CD4-positive, alpha-beta memory T cell (primary cell): ENCODE results near the gene RANBP2. TPM values are rescaled to one million over a fixed set of nuclear protein-coding genes. Genes with fewer than 3 reads are reported as not detected.
"Not testable (repeated sequence)": the region's sequence is repeated elsewhere in the genome, so short reads cannot be mapped to it uniquely, and the experiment has no call there.

Source experiments
- CTCF ChIA-PET: fragments of 350-600 bp; sonication (Branson Sonifier 250); formaldehyde crosslinking; loops from one replicate; lab custom pipeline; 2021; ENCODE audit warnings: inconsistent platforms; ENCODE audit not compliant: partially characterized antibody; lab: Charles Lee
- POLR2A ChIA-PET: fragments of 350-600 bp; sonication (Branson Sonifier 250); formaldehyde crosslinking; loops from one replicate; lab custom pipeline; 2021; ENCODE audit not compliant: partially characterized antibody; lab: Charles Lee
- DNase-seq, 5 donors: peaks; one replicate each; pipeline versions ENCODE4 v3.0.0 to v3.0.0-alpha.2; 2020 to 2022; ENCODE audit warnings: mixed read lengths in 1 of 5
- H3K27ac ChIP-seq: one replicate; pipeline ENCODE4 v1.7.0; 2013; ENCODE audit warnings: low read depth, low read length
- H3K27me3 ChIP-seq: 2 replicates; pipeline ENCODE4 v1.7.0; 2013; ENCODE audit warnings: mild to moderate bottlenecking, low read length, moderate library complexity; ENCODE audit not compliant: insufficient read depth
- H3K36me3 ChIP-seq: 2 replicates; pipeline ENCODE4 v1.7.0; 2013; ENCODE audit warnings: mild to moderate bottlenecking, low read length, moderate library complexity; ENCODE audit not compliant: insufficient read depth
- H3K4me1 ChIP-seq: 2 replicates; pipeline ENCODE4 v1.7.0; 2013; ENCODE audit warnings: mild to moderate bottlenecking, low read length, moderate library complexity; ENCODE audit not compliant: insufficient read depth
- H3K4me3 ChIP-seq, 2 donors: one replicate each; pipeline ENCODE4 v1.7.0; 2013; ENCODE audit warnings: low read length in 2 of 2, mild to moderate bottlenecking in 1 of 2
- H3K9me3 ChIP-seq, 2 donors: one replicate each; pipeline ENCODE4 v1.7.0; 2013; ENCODE audit warnings: low read length in 2 of 2, control low read depth in 1 of 2; ENCODE audit not compliant: control insufficient read depth in 1 of 2
- H3K27ac Mint-ChIP-seq, 7 donors: one replicate each; pipeline ENCODE4 v1.8.0; 2020 to 2021; ENCODE audit warnings: mixed read lengths in 7 of 7, mild to moderate bottlenecking in 6 of 7, inconsistent platforms in 3 of 7, moderate library complexity in 3 of 7
- H3K27me3 Mint-ChIP-seq, 2 donors: one replicate each; pipeline ENCODE4 v1.8.0; 2020 to 2021; ENCODE audit warnings: mixed read lengths in 2 of 2
- H3K36me3 Mint-ChIP-seq, 2 donors: one replicate each; pipeline ENCODE4 v1.8.0; 2020 to 2021; ENCODE audit warnings: mixed read lengths in 2 of 2, inconsistent platforms in 1 of 2, mild to moderate bottlenecking in 1 of 2
- H3K4me1 Mint-ChIP-seq, 4 donors: one replicate each; pipeline ENCODE4 v1.8.0; 2020 to 2021; ENCODE audit warnings: mixed read lengths in 4 of 4, mild to moderate bottlenecking in 1 of 4
- H3K4me3 Mint-ChIP-seq, 8 donors: one replicate each; pipeline ENCODE4 v1.8.0; 2020 to 2021; ENCODE audit warnings: mixed read lengths in 8 of 8, mild to moderate bottlenecking in 7 of 8, moderate library complexity in 6 of 8, inconsistent platforms in 3 of 8
- H3K9me3 Mint-ChIP-seq, 8 donors: one replicate each; pipeline ENCODE4 v1.8.0; 2020 to 2021; ENCODE audit warnings: mixed read lengths in 8 of 8, mild to moderate bottlenecking in 5 of 8, inconsistent platforms in 3 of 8, moderate library complexity in 1 of 8
- intact Hi-C: fragments of 100-400 bp; cut with micrococcal nuclease; formaldehyde crosslinking; loops from one replicate; pipeline ENCODE4 v1.15.1; 2023
- polyA plus RNA-seq, 2 donors: library from polyadenylated mRNA; unstranded; fragments of 300-500 nt; fragmentation: Illumina TruSeq; gene quantifications; one replicate each; pipeline ENCODE4 v1.2.3, GENCODE V29; 2021
- total RNA-seq, 2 experiments: library from RNA; stranded (reverse); gene quantifications; one replicate each; pipeline ENCODE4 v1.2.3, GENCODE V29; 2021

RANBP2 gene
- total and polyA plus RNA-seq, 4 experiments from 2014 or later, result 2.8 to 102 (median 52.6) TPM

DNA sequence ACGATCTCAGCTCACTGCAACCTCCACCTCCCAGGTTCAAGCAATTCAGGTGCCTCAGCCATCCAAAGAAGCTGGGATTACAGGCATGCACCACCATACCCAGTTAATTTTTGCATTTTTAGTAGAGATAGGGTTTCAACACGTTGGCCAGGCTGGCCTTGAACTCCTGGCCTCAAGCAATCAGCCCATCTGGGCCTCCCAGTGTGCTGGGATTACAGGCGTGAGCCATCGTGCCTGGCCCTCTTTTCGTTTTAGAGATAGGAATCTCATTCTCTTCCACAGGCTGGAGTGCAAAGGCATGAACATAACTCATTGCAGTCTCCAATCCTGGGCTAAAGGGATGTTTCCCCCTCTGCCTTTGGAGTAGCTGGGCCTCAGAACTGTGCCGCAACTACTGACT lies 2.3 kb upstream of the RANBP2 start:
- H3K27me3 ChIP-seq, H3K36me3 ChIP-seq, H3K9me3 ChIP-seq, H3K27ac ChIP-seq, H3K27me3 Mint-ChIP-seq, DNase-seq, POLR2A ChIA-PET, H3K9me3 Mint-ChIP-seq, H3K4me3 ChIP-seq, H3K4me3 Mint-ChIP-seq, CTCF ChIA-PET: not testable (repeated sequence)
- intact Hi-C loops, result loop anchor here (5.0 kb wide), 1 partner anchor 110 kb away; no protein-coding TSS in a partner anchor
- Mint-ChIP-seq H3K4me1 (peaks cover 5 to 24% (median 15%) of the 10 kb centered on the region in 4 donors), H3K36me3 (peaks cover 0 to 12% of the 10 kb centered on the region in 2 donors), H3K27ac (peak overlapping the region in 2 of 7 donors; percentile 31 to 55)
- H3K4me1 ChIP-seq, result peaks cover 14% of the 10 kb centered on the region

DNA sequence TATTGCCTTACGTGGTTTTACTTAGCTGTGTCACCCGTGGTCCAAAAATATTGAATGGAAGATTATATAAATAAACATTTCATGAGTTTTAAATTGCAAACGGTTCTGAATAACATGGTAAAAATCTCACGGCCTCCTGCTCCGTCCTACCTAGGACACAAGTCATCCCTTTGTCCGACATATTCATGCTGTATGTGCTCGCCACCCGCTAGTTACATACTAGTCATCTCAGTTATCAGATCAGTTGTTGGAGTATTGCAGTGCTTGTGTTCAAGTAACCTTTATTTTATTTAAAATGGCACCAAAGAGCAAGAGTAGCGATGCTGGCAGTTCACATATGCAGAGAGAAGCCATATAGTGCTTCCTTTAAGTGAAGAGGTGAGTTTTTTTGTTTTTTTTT lies 6.8 kb downstream of the RANBP2 start:
- DNase-seq, H3K4me3 ChIP-seq, H3K9me3 ChIP-seq, H3K27me3 Mint-ChIP-seq, H3K27ac ChIP-seq, POLR2A ChIA-PET, H3K36me3 Mint-ChIP-seq, H3K27me3 ChIP-seq, H3K9me3 Mint-ChIP-seq, CTCF ChIA-PET, intact Hi-C loops, H3K36me3 ChIP-seq: not testable (repeated sequence)
- peaks cover 20% of the 10 kb centered on the region for H3K4me1 ChIP-seq
- H3K4me3 Mint-ChIP-seq, result peak overlapping the region in 3 of 8 donors; percentile 9 to 51 (median 31)
- H3K27ac Mint-ChIP-seq, result peak overlapping the region in 4 of 7 donors; percentile 9 to 75 (median 43)
- H3K4me1 Mint-ChIP-seq, result peaks cover 25 to 63% (median 43%) of the 10 kb centered on the region in 4 donors

DNA sequence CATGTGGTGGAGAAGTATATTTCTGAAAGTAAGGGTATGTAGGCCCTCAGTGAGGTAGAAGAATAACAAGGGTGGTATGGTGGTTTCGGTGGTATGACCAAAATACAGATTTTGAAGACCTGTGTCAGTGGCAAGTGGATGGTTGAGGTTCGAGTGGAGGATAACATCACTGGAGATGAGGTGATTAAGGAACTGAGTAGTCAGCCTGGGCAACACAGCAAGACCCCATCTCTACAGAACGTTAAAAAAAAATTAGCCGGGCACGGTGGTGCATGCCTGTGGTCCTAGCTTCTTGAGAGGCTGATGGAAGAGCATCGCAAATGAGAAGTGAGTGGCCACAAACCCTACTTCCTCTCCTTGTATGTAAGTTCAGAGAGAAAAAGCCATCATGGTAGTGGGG lies 15.4 kb downstream of the RANBP2 start:
- H3K9me3 Mint-ChIP-seq, POLR2A ChIA-PET, H3K4me1 ChIP-seq, intact Hi-C loops, H3K27me3 Mint-ChIP-seq, H3K27ac ChIP-seq, DNase-seq, H3K27me3 ChIP-seq, H3K4me1 Mint-ChIP-seq, CTCF ChIA-PET, H3K36me3 ChIP-seq, H3K9me3 ChIP-seq, H3K4me3 Mint-ChIP-seq, H3K4me3 ChIP-seq: not testable (repeated sequence)
- H3K27ac Mint-ChIP-seq, result peak overlapping the region in 2 of 7 donors; percentile 47 to 77
- H3K36me3 Mint-ChIP-seq, result peaks cover 21 to 49% of the 10 kb centered on the region in 2 donors

DNA sequence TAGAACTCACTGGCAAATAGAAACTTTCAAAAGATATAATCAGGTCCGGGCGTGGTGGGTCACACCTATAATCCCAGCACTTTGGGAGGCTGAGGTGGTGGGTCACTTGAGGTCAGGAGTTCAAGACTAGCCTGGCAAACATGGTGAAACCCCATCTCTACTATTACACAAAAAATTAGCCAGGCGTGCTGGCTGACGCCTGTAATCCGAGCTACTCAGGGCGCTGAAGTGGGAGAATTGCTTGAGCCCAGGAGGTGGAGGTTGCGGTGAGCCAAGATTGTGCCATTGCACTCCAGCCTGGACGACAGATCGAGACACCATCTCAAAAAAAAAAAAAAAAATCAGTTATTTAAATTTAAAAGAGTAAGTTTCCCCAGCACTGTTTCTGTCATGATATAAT lies 38.7 kb downstream of the RANBP2 start:
- H3K4me1 ChIP-seq, CTCF ChIA-PET, POLR2A ChIA-PET, H3K27me3 ChIP-seq, H3K27ac Mint-ChIP-seq, H3K27ac ChIP-seq, H3K4me3 ChIP-seq, H3K27me3 Mint-ChIP-seq, H3K9me3 Mint-ChIP-seq, H3K4me3 Mint-ChIP-seq, H3K36me3 ChIP-seq, H3K9me3 ChIP-seq, DNase-seq, H3K4me1 Mint-ChIP-seq, intact Hi-C loops: not testable (repeated sequence)
- H3K36me3 Mint-ChIP-seq, result peaks cover 24 to 51% of the 10 kb centered on the region in 2 donors

DNA sequence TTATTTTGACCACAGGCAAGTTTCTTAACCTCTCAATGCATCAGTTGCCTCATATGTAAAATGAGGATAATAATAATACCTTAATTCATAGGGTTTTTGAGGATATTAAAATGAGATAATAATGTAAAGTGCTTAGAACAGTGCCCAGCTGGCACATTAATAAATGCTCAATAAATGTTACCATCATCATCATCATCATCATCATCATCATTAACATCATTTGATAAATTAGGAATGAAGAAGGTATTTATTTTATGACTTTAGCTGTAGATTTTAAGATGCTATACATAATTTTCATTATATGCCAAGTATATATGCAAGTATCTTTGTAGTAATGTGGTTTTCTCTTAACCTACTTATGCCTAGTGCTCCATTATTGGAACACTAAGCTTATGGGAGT lies 43.3 kb downstream of the RANBP2 start:
- intact Hi-C loops, DNase-seq, H3K9me3 Mint-ChIP-seq, H3K4me3 Mint-ChIP-seq, H3K27me3 ChIP-seq, H3K4me3 ChIP-seq, H3K4me1 ChIP-seq, H3K27me3 Mint-ChIP-seq, POLR2A ChIA-PET, H3K9me3 ChIP-seq, CTCF ChIA-PET, H3K27ac ChIP-seq: not testable (repeated sequence)
- peaks cover 23% of the 10 kb centered on the region for H3K36me3 ChIP-seq
- H3K36me3 Mint-ChIP-seq, result peaks cover 31 to 61% of the 10 kb centered on the region in 2 donors
- peaks cover 10 to 17% (median 12%) of the 10 kb centered on the region in 4 donors for H3K4me1 Mint-ChIP-seq
- peak overlapping the region in 1 of 7 donors; percentile 2 for H3K27ac Mint-ChIP-seq

DNA sequence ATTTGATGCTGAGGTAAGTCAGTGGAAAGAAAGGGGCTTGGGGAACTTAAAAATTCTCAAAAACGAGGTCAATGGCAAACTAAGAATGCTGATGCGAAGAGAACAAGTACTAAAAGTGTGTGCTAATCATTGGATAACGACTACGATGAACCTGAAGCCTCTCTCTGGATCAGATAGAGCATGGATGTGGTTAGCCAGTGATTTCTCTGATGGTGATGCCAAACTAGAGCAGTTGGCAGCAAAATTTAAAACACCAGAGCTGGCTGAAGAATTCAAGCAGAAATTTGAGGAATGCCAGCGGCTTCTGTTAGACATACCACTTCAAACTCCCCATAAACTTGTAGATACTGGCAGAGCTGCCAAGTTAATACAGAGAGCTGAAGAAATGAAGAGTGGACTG lies 47.4 kb downstream of the RANBP2 start:
- H3K27me3 Mint-ChIP-seq, H3K9me3 ChIP-seq, CTCF ChIA-PET, H3K27ac ChIP-seq, H3K27me3 ChIP-seq, H3K4me1 ChIP-seq, DNase-seq, intact Hi-C loops, POLR2A ChIA-PET, H3K9me3 Mint-ChIP-seq, H3K4me3 ChIP-seq: not testable (repeated sequence)
- H3K36me3 ChIP-seq, result peaks cover 30% of the 10 kb centered on the region
- H3K27ac Mint-ChIP-seq, result peak overlapping the region in 4 of 7 donors; percentile 37 to 83 (median 46)
- peaks cover 10 to 17% (median 14%) of the 10 kb centered on the region in 4 donors for H3K4me1 Mint-ChIP-seq
- H3K36me3 Mint-ChIP-seq, result peaks cover 32 to 53% of the 10 kb centered on the region in 2 donors
- peak overlapping the region in 2 of 8 donors; percentile 10 to 26 for H3K4me3 Mint-ChIP-seq

DNA sequence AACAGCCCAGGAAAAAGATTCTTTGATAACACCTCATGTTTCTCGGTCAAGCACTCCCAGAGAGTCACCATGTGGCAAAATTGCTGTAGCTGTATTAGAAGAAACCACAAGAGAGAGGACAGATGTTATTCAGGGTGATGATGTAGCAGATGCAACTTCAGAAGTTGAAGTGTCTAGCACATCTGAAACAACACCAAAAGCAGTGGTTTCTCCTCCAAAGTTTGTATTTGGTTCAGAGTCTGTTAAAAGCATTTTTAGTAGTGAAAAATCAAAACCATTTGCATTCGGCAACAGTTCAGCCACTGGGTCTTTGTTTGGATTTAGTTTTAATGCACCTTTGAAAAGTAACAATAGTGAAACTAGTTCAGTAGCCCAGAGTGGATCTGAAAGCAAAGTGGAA lies 48.6 kb downstream of the RANBP2 start:
- H3K27me3 ChIP-seq, H3K27ac Mint-ChIP-seq, H3K9me3 Mint-ChIP-seq, H3K4me3 Mint-ChIP-seq, CTCF ChIA-PET, intact Hi-C loops, H3K9me3 ChIP-seq, H3K4me1 ChIP-seq, H3K27ac ChIP-seq, POLR2A ChIA-PET, H3K4me3 ChIP-seq, H3K27me3 Mint-ChIP-seq: not testable (repeated sequence)
- peaks cover 10 to 17% (median 15%) of the 10 kb centered on the region in 4 donors for H3K4me1 Mint-ChIP-seq
- H3K36me3 Mint-ChIP-seq, result peaks cover 42 to 58% of the 10 kb centered on the region in 2 donors
- peaks cover 36% of the 10 kb centered on the region for H3K36me3 ChIP-seq
- peak in 1 of 5 donors; percentile 7 for DNase-seq
